ENCODE data around the gene MRNIP. TPM values are rescaled to one million over a fixed set of nuclear protein-coding genes. Genes with fewer than 3 reads are reported as not detected.

Gene MRNIP
- total RNA-seq, 1 donor from 2014 or later, result 60.2 TPM

GRCh38 chr5:179800696-179801201 is 57.9 kb downstream of the MRNIP start:
- Mint-ChIP-seq H3K36me3 (ENCODE audit: unreplicated experiment) (peaks cover 9% of the 10 kb centered on the region), H3K27me3 (ENCODE audit: unreplicated experiment) (peaks cover 10% of the 10 kb centered on the region), H3K4me3 (ENCODE audit: unreplicated experiment) (no peak overlapping the region), H3K27ac (ENCODE audit: unreplicated experiment) (no peak overlapping the region), H3K9me3 (ENCODE audit: unreplicated experiment) (peaks cover 7% of the 10 kb centered on the region), H3K4me1 (ENCODE audit: low read depth, unreplicated experiment) (peaks cover 4% of the 10 kb centered on the region)
- DNase-seq, result no peak
- TF ChIP-seq, protein P1, sequence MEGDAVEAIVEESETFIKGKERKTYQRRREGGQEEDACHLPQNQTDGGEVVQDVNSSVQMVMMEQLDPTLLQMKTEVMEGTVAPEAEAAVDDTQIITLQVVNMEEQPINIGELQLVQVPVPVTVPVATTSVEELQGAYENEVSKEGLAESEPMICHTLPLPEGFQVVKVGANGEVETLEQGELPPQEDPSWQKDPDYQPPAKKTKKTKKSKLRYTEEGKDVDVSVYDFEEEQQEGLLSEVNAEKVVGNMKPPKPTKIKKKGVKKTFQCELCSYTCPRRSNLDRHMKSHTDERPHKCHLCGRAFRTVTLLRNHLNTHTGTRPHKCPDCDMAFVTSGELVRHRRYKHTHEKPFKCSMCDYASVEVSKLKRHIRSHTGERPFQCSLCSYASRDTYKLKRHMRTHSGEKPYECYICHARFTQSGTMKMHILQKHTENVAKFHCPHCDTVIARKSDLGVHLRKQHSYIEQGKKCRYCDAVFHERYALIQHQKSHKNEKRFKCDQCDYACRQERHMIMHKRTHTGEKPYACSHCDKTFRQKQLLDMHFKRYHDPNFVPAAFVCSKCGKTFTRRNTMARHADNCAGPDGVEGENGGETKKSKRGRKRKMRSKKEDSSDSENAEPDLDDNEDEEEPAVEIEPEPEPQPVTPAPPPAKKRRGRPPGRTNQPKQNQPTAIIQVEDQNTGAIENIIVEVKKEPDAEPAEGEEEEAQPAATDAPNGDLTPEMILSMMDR (IDR thresholded peaks at IDR 0.05; ENCODE audit: partially characterized antibody, unreplicated experiment), result no peak

- no peak for DNase-seq
- TF ChIP-seq, protein P1 (IDR thresholded peaks at IDR 0.05; ENCODE audit: partially characterized antibody, unreplicated experiment), result no peak
- peaks cover 7% of the 10 kb centered on the region for H3K9me3 Mint-ChIP-seq (ENCODE audit: unreplicated experiment)
- H3K27me3 Mint-ChIP-seq (ENCODE audit: unreplicated experiment), result peaks cover 10% of the 10 kb centered on the region
- H3K4me3 Mint-ChIP-seq (ENCODE audit: unreplicated experiment), result no peak overlapping the region
- H3K36me3 Mint-ChIP-seq (ENCODE audit: unreplicated experiment), result peaks cover 9% of the 10 kb centered on the region
- H3K27ac Mint-ChIP-seq (ENCODE audit: unreplicated experiment), result no peak overlapping the region
- peaks cover 4% of the 10 kb centered on the region for H3K4me1 Mint-ChIP-seq (ENCODE audit: low read depth, unreplicated experiment)
Measured at GRCh38 chr5:179800071-179800695, 58.4 kb downstream of the MRNIP start.

DNA sequence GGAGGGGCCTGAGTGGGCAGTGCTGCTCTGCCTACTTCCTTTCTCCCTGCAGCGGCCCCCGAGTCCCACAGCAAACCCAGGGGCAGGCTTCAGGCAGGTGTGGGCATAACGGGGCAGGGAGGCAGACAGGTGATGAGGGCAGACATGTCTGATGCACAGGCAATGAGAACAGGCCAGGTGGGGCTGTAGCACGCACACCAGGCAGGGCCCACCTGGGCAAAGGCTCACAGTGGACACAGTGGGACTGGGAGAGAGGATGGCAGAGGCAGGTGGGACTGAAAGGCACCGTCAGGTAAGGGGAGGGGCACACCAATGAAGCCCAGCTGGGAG is 59.0 kb downstream of the MRNIP start:
- Mint-ChIP-seq H3K27ac (ENCODE audit: unreplicated experiment) (no peak overlapping the region), H3K4me3 (ENCODE audit: unreplicated experiment) (no peak overlapping the region), H3K27me3 (ENCODE audit: unreplicated experiment) (peaks cover 8% of the 10 kb centered on the region)

GRCh38 chr5:179798771-179799643 is 59.6 kb downstream of the MRNIP start:
- no peak overlapping the region for H3K27ac Mint-ChIP-seq (ENCODE audit: unreplicated experiment)
- H3K4me3 Mint-ChIP-seq (ENCODE audit: unreplicated experiment), result no peak overlapping the region

More for the DNA sequence above, 59.0 kb downstream of the MRNIP start:
- no peaks in the 10 kb centered on the region for H3K4me1 Mint-ChIP-seq (ENCODE audit: low read depth, unreplicated experiment)
- peaks cover 5% of the 10 kb centered on the region for H3K9me3 Mint-ChIP-seq (ENCODE audit: unreplicated experiment)
- TF ChIP-seq, protein P1 (IDR thresholded peaks at IDR 0.05; ENCODE audit: partially characterized antibody, unreplicated experiment), result no peak
- peaks cover 9% of the 10 kb centered on the region for H3K36me3 Mint-ChIP-seq (ENCODE audit: unreplicated experiment)
- no peak for DNase-seq

More at GRCh38 chr5:179798771-179799643, 59.6 kb downstream of the MRNIP start:
- TF ChIP-seq, protein P1 (IDR thresholded peaks at IDR 0.05; ENCODE audit: partially characterized antibody, unreplicated experiment), result no peak
- Mint-ChIP-seq H3K4me1 (ENCODE audit: low read depth, unreplicated experiment) (no peaks in the 10 kb centered on the region), H3K36me3 (ENCODE audit: unreplicated experiment) (peaks cover 9% of the 10 kb centered on the region), H3K27me3 (ENCODE audit: unreplicated experiment) (peaks cover 8% of the 10 kb centered on the region), H3K9me3 (ENCODE audit: unreplicated experiment) (peaks cover 8% of the 10 kb centered on the region)
- no peak for DNase-seq
